Peyer's patch (tissue), 4 donors: ENCODE data around the gene SYCN.

Experiments used
- POLR2A ChIP-seq, 2 donors: fragments of 450-650 bp; IDR thresholded peaks; one replicate each; pipeline ENCODE4 v1.5.1; 2017; ENCODE audit warnings: antibody characterized with exemption in 2 of 2, mild to moderate bottlenecking in 2 of 2, moderate library complexity in 2 of 2
- TF ChIP-seq, protein P1 (sequence below), 6 experiments: fragments of 450-650 bp in 4 of 6; fragments of 200-600 bp in 2 of 6; sonication (generic) in 1 of 6; IDR thresholded peaks; one replicate each; pipeline ENCODE4 v1.5.1; 2017 to 2019; ENCODE audit warnings: antibody characterized with exemption in 6 of 6, mild to moderate bottlenecking in 3 of 6, moderate library complexity in 1 of 6

DNA sequence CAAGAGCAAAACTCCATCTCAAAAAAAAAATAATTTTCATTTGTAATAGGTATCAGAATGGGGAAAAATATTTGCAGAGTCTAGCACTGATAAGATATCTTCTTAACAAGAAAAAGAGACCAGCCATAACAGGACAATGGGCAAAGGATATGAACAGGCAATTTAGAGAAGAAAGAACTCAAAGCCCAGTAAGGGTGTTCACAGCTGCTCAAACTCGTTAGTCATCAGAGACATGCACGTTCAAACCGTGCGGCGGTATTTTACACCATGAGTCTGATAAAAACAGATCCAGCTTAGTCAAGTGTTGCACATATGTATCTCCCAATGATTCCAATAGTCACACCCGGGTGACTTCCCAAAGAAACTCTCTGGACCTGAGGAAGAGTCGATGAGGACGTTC, 21.0 kb downstream of the SYCN start:
- TF ChIP-seq, protein P1, sequence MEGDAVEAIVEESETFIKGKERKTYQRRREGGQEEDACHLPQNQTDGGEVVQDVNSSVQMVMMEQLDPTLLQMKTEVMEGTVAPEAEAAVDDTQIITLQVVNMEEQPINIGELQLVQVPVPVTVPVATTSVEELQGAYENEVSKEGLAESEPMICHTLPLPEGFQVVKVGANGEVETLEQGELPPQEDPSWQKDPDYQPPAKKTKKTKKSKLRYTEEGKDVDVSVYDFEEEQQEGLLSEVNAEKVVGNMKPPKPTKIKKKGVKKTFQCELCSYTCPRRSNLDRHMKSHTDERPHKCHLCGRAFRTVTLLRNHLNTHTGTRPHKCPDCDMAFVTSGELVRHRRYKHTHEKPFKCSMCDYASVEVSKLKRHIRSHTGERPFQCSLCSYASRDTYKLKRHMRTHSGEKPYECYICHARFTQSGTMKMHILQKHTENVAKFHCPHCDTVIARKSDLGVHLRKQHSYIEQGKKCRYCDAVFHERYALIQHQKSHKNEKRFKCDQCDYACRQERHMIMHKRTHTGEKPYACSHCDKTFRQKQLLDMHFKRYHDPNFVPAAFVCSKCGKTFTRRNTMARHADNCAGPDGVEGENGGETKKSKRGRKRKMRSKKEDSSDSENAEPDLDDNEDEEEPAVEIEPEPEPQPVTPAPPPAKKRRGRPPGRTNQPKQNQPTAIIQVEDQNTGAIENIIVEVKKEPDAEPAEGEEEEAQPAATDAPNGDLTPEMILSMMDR (IDR thresholded peaks at IDR 0.05) = no peak
- no peak for TF ChIP-seq POLR2A (IDR thresholded peaks at IDR 0.05)
